NCI-H1694 (cell line): Measurements from ENCODE around the gene FBXW4.

ENCODE experiments used
- DNase-seq: peaks from one replicate; lab custom pipeline; 2025; lab: John Stamatoyannopoulos, UW

Gene FBXW4

DNA sequence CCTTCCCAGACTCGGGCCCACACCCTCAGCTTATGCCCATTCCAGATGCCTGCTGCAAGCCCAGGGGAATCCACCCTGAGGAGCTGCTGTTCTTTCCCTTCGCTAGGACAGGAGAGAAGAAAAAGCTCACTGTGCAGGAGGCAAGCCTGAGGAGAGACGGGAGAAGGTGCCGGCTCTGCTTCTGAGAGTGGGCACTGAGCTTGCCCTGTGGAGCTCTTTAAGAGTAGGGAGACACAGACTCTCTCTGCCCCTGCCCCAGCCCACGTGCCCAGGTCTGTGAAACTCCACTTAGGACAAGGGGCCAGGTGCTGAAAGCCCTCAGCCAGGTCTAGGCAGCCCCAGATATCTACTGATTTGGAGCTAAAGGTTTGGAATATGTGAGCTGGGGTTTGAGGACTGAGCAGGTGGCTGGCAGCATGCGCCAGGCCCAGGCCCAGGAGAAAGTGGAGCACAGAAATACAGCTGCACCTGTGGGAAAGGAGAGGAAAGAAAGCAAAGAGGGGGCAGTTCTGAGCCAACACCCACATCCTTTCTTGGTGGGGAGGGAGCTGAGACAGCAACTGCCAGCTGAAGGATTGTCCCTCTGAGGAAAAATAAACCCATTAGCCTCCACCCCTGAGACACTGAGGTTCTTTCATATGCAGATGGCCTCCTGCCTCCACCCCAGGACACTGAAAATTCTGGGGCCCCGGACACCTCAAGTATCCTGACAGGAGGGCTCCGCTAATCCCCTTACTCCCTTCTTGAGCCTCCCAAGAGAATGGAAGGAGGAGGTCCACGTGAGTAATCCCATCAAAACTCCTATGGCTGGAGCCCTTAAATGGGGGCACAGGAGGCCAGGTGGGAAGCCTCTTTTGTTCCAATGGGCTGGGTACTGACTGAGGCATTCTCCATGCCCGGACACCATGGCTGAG, 114.2 kb downstream of the FBXW4 start:
- no peak for DNase-seq

DNA sequence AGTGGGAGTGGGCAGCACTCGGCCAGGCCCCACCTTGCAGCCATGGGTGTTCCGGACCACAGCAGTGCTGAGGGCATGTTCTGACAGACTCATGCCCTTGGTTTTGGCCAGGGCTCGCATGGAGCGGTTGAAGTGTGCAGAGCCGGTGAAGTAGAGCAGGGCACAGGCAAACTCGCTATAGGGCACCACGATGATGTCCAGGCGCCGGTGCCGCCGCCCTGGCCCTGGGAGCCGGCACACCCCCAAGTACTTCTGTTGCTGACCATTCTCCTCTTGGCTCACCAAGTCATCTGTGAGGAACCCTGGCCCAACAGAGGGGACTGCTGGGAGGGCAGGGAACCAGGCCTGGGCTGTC, 115.5 kb downstream of the FBXW4 start:
- no peak for DNase-seq

DNA sequence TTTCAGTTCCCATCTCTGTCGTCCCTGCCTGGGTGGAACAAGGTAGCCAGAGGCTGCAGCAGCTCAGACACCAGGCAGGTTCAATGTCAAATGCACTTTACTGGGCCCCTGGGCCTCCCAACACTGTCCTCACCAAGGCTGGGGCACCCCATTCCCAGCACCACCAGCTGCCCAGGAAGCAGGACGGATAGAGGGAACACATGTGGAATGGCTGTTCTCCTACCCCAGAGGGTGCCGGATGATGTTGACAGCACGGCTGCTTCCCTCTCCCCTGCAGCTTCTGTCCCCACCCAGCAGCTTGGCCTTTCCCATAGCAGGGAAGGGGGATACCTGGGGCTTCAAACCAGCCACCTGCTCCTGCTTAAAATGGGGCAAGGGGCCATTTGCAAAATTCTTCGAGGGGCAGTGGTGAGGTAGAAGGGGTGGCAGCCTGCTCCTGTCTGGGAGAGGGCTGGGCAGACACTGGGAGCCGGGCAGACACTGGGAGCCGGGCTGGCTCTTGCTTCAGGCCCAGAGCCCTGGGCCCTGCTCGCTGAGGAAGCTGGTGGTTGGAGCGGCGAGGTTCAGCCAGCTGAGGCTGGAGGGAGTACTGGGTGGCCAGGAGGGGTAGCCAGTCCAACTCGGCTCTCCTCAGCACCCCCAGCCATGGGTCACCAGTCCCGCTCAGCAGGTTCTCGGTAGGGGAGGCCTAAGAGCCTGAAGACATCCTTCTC, 116.0 kb downstream of the FBXW4 start:
- DNase-seq = no peak

DNA sequence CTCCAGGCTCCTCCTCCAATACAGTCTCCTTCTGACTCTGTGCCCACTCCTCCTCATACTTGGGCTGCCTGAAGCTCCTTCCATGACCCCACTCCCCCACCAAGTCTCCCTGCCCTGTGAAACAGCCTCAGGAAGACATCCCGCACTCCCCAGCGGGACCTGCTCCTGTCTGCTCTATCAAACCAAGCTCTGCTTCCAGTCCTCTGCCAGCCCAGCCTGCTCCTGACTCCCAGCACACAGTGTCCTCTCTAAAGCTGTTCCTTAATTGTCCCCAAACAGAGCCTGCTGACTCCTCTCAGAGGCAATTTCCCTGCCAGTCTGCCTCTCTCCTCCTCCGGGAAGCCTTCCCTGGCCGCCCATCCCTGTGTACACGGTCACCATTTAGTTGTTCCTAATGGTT, 116.8 kb downstream of the FBXW4 start:
- DNase-seq = no peak

DNA sequence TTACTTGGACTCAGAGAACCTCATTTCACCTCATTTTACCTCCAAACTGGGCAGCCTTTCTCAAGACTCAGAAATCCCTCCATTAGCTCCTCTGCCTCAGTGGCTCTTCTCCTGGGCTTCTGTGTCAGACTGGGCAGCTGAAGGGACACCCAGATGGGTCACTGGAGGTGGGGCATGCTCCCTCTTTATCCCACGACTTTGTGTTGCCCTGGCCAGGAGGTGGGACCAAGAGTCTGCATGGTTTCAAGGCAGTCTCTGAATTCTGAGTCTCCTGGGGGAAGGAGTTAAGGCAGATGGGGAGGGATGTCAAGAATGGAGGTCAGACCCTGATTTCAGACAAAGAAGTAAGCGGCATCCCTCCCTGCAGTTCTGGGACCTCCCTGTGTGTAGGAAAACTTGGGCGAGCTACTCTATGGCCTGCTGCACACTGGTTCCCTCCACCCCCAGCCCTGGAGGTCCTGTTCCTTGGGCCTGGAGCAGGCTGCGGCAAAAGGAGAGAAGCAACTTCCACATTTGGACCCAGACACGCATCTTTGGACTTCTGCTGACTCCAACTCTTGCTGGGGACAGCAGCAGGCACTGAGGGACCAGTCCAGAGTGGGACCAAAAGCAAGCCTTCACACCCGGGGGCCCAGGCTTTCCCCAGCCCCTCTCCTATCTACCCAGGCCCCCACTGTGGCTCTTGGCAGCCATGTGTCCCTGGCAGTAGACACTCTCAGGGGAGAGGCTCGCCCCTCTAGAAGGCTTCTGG, 117.7 kb downstream of the FBXW4 start:
- no peak for DNase-seq

DNA sequence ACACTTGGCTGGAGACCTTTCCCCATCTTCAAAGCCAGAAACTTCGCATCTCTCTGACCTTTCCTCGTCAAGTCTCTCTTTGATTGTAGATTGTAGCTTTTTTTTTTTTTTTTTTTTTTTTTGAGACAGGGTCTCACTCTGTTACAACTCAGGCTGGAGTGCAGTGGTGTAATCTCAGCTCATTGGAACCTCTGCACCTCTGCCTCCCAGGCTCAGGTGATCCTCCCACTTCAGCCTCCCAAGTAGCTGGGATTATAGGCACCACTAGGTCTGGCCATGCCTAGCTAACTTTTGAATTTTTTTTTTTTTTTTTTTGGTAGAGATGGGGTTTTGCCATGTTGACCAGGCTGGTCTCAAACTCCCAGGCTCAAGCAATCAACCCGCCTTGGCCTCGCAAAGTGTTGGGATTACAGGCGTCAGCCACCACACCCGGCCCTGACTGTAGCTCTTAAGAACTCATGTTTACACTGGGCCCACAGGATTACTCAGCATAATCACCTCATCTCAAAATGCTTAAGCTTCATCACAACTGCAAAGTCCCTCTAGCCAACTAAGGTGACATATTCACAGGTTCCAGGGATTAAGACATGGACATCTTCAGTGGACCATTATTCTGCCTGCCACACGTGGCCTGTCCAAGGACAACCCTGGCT, 118.6 kb downstream of the FBXW4 start:
- DNase-seq = no peak

DNA sequence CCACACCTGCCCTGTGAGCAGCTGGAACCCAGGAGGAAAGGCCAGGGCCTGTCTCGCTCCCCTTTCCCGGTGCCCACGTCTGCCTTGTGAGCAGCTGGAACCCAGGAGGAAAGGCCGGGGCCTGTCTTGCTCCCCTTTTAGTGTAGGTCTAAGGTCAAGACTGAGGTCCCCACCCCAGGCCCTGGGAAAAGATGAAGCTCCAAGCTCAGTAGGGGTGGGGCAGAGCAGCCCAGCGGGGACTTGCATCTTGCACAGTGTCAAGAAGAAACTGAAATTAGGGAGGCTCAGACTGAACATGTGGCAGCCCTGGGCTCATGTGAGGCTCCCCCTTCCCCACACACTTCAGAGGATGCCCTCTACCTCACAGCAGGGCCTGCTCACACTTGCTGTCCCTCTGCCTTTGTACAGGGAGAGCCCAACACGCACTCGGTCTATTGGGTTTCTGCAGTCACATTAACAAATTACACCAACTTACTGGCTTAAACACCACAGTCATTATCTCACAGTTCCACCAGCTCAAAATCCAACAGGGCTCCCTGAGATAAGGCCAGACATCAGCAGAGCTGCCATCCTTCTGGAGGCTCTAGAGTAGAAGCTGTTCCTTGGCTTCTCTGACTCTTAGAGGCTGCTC, 119.3 kb downstream of the FBXW4 start:
- DNase-seq = no peak

DNA sequence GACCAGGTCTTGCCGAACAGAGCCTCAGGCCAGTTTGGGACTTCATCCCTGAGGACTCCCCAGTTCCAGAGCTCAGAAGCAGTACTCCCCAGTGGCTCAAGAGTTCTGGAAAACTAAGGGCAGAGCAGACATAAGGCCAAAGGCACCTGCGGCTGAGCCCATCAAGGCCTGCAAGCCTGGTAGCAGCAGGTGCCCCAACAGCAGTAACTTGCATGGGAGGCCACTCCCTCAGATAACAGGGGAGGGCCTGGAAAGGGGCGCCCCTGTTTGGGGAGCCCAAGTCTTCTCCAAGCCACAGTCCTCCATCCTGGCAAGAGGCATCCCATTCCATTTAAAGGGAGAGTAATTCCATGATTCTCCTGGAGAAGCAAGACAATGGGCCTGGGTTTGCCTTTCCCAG, 119.9 kb downstream of the FBXW4 start:
- DNase-seq = no peak

DNA sequence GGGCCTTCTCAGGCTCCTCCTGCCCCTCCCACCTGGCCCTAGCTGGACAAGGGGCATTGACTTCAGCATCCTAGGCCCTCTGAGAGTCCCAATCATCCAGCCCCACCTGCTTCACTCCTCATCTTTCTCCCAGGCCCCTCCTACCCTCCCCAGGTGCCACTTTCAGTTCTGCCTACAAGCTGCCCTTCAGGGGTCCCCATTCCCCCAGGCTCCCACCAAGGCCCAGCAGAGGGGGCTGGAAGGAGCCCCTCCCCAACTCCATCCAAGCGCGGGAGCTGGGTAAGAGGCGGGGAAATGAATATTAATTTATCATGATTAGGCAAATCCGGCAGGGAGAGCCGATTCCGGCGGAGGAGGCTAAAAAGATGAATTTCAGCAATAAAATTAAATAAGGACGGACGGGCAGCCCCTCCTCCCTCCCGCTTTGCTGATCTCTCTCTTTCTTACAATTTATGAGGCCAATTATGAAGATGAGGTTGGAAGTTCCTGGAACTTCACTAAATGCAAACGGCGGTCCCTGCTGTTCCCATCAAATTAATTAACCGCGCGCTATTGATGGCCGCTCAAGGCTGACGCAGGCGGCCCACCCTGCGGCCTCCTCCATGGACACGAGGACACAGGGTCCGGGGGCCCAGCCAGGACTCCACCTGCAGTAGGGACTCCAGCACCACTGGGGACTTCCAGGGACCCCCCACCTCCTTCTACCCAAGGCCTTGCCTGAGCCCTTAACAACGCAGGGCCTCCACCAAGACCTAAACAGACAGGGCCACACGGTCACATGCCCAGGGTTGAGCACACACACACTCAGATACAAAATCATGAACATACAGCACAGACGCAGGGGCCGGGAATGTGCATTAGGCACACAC, 120.9 kb downstream of the FBXW4 start:
- DNase-seq = no peak

DNA sequence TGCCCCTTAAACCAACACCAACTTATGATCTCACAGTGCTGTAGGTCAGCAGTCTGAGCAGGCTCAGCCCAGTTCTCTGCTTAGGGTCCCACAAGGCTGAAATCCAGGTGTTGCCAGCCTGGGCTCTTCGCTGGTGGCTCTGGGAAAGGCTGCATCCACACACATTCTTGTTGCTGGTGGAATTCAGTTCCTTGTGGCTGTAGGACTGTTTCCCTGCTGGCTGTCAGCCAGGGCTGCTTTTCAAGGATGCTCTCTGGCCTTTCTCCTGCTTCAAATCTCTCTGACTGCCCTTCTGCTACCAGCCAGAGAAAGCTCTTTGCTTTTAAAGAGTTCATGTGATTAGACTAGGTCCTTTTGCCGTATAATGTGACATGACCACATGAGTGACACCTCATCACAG, 122.2 kb downstream of the FBXW4 start:
- DNase-seq = no peak

DNA sequence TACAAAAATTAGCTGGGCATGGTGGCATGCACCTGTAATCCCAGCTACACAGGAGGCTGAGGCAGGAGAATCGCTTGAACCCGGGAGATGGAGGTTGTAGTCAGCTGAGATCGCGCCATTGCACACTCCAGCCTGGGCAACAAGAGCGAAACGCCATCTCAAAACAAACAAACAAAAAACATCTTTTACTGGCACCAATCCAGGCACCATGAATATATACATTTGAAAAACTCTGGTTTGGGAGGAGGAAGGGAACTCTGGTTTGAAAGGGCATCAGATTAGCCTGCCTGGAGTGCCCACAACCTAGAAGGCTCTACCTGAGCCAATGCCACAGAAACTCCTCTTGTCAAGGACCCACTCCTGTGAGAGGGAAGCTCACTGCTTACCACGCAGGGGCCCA, 122.8 kb downstream of the FBXW4 start:
- DNase-seq = no peak

DNA sequence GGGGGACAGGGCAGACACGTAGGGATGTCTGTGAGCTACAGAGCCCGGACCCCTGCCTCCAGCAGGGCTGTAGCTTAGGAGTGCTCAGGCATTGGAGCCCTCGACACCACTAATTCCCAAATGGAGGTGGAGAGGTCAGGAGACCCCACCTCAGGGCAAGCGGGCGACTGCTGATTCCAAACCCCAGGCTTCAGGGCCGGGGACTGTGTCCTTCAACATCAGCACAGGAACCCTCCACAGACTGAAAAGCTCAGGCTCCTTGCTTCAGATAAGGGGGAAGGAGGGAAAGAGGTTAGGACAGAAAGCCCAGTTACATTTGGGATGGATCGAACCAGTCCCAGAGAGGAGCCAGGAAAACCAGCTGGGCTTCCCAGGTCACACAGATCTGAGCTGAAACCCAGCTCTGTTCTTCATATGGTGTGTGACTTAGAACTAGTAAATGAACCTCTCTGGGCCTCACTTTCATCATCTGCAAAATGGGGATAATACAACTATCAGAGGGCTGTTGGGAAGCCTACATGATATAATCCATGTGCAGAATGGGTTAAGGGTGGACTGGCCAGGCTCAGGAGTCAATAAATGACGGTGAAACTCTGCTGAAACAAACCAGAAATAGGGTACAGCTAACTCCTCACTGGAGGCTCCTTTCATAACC, 123.6 kb downstream of the FBXW4 start:
- DNase-seq = no peak

DNA sequence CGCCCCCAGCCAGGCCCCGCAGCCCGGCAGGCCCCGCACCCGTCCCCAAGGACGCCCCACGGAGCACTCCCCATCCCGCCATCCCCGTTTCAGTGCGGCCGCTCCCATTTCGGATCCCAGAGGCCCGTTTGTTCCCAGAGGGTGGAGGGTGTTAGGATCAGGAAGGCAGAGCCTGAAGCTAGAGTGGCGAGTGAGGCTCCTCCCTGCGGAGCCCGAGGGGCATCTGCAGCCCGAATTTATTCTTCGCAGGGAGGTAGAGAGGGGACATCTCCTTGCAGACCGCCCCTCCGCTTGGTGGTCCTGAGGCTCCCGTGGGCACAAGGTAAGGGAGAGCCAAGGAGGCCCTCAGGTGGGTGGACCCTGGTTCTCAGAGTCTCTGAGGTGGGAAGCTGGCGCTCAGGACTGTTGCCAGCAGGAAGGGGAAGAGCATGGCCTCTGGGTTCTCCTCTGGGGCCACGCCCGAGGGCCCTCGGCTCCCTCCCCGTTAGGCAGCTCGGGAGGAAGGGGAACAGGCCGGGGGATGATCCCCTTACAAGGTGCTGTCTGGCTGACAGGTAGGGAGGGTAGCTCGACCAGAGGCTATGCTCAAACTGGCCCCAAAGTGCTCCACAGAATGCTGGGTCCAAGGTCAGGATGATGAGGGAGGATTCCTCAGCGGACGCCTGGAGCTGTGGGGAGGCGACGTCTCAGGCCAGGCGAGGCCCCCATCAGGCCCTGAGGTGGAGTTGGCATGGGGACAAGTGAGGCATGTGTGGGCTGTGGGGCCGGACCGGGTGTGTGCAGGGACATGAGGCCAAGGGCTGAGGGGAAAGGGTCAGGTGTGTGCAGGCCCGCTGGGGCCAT, 124.3 kb downstream of the FBXW4 start:
- no peak for DNase-seq

DNA sequence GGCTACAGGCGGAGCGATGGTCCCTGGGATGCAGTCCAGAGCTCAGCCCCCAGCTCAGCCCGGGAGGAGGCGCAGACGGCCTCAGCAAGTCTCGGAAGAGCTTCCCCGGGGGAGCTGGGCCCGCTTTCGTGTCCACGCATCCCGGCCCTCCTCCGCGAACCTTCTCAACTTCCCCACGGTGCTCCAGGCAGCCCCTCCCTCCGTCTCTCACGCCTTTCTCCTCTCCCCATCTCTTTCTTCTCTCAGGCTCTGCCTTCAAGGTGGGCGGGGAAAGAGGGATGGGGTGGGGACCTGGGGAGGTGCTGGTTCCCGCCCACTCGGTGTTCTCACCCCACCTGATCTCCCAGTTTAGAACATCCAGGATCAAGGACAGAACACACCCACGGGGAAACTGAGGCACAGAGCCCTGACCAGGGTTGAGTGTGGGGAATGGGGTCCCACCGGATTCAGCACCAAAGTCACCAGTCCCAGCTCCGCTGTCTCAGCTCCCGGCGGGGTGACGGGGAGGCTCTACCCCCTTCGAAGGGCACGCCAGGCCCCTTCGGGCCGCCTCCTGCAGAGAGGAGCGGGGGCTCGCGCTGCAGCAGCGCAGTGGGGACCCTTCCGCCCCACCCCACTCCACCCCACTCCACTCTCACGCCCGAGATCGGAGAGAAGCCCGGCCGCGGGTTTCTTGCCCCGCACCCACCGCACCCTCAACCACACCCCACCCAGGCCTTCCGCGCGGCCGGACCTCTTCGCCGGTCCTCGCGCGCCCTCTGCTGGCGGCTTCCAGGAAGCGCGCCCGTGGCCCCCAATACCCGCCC, 125.1 kb downstream of the FBXW4 start:
- DNase-seq = peak; percentile 53

DNA sequence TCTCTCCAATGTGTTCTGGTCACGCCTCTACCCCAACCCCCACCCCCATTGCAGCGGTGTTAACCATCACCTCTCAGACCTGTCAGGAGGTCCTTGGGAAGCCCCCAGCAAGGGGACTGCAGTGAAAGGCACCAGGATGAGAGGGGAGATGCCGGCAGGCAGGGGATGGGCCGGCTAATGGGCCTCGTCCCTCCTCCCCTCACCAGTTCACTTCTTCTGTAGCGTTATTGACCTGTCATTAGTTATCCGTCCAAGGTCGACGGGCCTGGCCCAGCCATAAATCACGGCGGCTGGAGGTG, 125.7 kb downstream of the FBXW4 start:
- no peak for DNase-seq

DNA sequence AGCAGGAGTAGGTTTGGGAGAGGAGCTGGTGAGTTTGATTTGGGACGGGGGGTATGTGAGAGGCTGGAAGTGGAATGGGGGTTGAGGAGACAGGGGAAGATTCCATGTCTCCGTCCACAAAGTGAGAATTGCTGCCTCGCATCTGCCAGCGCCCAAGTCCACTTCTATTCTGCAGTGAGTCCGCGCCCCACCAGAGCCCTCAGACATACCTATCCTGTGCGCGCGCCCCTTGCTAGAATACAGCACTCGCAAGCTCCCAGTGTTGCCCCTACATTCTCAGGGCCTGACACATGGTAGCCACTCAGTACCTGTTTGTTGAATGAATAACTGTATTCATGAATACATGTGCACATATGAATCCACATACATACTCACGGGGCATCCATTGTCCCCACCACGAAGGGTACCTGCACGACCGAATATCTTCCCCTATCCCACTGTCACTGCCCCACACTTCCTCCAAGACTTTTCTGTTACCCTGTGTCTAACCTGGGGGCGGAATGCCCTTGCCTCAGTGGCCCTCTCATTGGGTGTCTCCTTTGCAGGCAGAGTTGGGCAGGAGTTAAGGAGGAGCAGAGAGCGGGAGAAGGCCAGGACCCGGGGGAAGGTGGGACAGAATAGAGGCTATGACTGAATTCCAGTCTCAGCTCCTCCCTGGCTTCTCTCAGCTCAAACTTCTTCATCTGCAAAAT, 126.8 kb downstream of the FBXW4 start:
- no peak for DNase-seq

DNA sequence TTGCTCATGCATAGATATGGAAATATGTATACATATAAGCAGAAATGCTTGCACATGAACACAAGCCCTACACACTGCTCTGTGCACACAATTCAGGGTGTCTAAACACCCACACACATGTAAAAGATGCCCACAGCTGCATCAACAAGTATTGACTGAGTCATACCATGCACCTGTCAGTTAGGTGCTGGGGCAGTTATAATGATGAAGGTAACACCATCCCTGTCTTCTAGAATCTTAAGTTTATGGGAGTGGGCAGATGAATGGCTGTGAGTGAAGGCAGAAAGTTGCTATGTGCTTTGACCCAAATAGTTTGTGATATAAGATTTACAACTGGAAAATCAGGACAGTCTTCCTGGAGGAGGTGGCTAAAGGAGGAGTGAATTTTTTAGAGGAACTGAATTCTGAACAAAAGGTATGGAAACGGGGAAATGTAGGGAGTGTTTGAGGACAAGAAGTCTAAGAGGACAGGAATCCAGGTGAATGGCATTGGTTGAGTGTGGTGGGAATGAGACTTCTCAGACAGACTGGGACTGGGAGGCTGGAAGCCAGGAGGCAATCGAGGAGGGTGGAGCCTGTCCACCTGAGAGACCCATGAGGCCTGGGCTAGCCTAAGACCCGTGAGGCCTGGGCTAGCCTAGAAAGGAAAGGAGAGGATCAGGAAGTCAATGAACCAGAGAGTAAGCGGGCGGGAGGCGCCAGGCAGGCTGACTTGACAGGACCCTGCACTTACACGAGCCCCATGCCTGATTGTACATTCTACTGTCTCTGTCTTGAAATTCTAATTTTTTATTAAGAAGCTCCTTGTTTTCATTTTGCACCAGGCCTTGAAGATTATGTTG, 127.6 kb downstream of the FBXW4 start:
- no peak for DNase-seq
